Vagina (tissue), 2 donors: Measurements from ENCODE around the gene ARHGEF16. TPM values are rescaled to one million over a fixed set of nuclear protein-coding genes. Genes with fewer than 3 reads are reported as not detected.

Source experiments
- DNase-seq, 2 donors: peaks; one replicate each; pipeline ENCODE4 v3.0.0-alpha.2; 2017; ENCODE audit errors: extremely low spot score in 2 of 2
- H3K27ac ChIP-seq: fragments of 200-600 bp; sonication (generic); one replicate; pipeline ENCODE4 v1.5.1; 2019
- H3K27me3 ChIP-seq: fragments of 200-600 bp; sonication (generic); one replicate; pipeline ENCODE4 v1.5.1; 2019
- H3K36me3 ChIP-seq, 2 donors: fragments of 200-600 bp; sonication (generic); one replicate each; pipeline ENCODE4 v1.5.1; 2017 to 2019
- H3K4me1 ChIP-seq: fragments of 200-600 bp; sonication (generic); one replicate; pipeline ENCODE4 v1.5.1; 2019
- H3K4me3 ChIP-seq, 2 donors: fragments of 200-600 bp; sonication (generic); 1 replicate in 1 of 2; 2 replicates in 1 of 2; pipeline ENCODE4 v1.5.1; 2016 to 2019
- H3K9me3 ChIP-seq: fragments of 200-600 bp; sonication (generic); one replicate; pipeline ENCODE4 v1.5.1; 2019
- POLR2A ChIP-seq, 2 donors: fragments of 450-650 bp; IDR thresholded peaks; one replicate each; pipeline ENCODE4 v1.6.1; 2017; ENCODE audit warnings: antibody characterized with exemption in 2 of 2, mild to moderate bottlenecking in 2 of 2, moderate library complexity in 2 of 2
- POLR2AphosphoS5 ChIP-seq, 2 donors: sonication (generic); formaldehyde crosslinking; IDR thresholded peaks; one replicate each; pipeline ENCODE4 v1.9.0; 2017; ENCODE audit warnings: antibody characterized with exemption in 2 of 2, mild to moderate bottlenecking in 2 of 2, low read depth in 1 of 2; ENCODE audit not compliant: insufficient read depth in 1 of 2
- intact Hi-C: fragments of 100-400 bp; cut with DNase I; formaldehyde crosslinking; loops from one replicate; pipeline ENCODE4 v1.15.1; 2023
- total RNA-seq: library from RNA; depleted of rRNA; stranded (reverse); fragments of >200 nt; gene quantifications from one replicate; pipeline ENCODE4 v1.2.3, GENCODE V29; 2016
- TF ChIP-seq, protein P1 (sequence below), 3 experiments: fragments of 450-650 bp in 2 of 3; fragments of 200-600 bp in 1 of 3; sonication (generic) in 1 of 3; IDR thresholded peaks; one replicate each; pipeline ENCODE4 v1.5.1; 2017 to 2019; ENCODE audit warnings: antibody characterized with exemption in 3 of 3, mild to moderate bottlenecking in 2 of 3, moderate library complexity in 2 of 3

The ARHGEF16 gene
- total RNA-seq, 1 donor from 2014 or later: 6.4 TPM

GRCh38 chr1:3429320-3429719 lies 25.1 kb upstream of the ARHGEF16 start:
- no peak overlapping the region for H3K27ac ChIP-seq
- no peaks in the 10 kb centered on the region for H3K36me3 ChIP-seq
- no peaks in the 10 kb centered on the region for H3K27me3 ChIP-seq
- TF ChIP-seq POLR2AphosphoS5 (IDR thresholded peaks at IDR 0.05; ENCODE audit: insufficient read depth in 1 of 2, low read depth in 1 of 2): no peak
- TF ChIP-seq, protein P1, sequence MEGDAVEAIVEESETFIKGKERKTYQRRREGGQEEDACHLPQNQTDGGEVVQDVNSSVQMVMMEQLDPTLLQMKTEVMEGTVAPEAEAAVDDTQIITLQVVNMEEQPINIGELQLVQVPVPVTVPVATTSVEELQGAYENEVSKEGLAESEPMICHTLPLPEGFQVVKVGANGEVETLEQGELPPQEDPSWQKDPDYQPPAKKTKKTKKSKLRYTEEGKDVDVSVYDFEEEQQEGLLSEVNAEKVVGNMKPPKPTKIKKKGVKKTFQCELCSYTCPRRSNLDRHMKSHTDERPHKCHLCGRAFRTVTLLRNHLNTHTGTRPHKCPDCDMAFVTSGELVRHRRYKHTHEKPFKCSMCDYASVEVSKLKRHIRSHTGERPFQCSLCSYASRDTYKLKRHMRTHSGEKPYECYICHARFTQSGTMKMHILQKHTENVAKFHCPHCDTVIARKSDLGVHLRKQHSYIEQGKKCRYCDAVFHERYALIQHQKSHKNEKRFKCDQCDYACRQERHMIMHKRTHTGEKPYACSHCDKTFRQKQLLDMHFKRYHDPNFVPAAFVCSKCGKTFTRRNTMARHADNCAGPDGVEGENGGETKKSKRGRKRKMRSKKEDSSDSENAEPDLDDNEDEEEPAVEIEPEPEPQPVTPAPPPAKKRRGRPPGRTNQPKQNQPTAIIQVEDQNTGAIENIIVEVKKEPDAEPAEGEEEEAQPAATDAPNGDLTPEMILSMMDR (IDR thresholded peaks at IDR 0.05): no peak
- no peak for TF ChIP-seq POLR2A (IDR thresholded peaks at IDR 0.05)
- no peaks in the 10 kb centered on the region for H3K4me1 ChIP-seq
- no peak for DNase-seq
- H3K9me3 ChIP-seq: no peaks in the 10 kb centered on the region
- no peak overlapping the region for H3K4me3 ChIP-seq
- intact Hi-C loops: loop anchor here (5.0 kb wide), 1 partner anchor 417 kb away; no protein-coding TSS in a partner anchor

GRCh38 chr1:3429766-3430165 lies 24.7 kb upstream of the ARHGEF16 start:
- Histone ChIP-seq H3K27me3 (no peaks in the 10 kb centered on the region), H3K36me3 (no peaks in the 10 kb centered on the region), H3K9me3 (no peaks in the 10 kb centered on the region), H3K4me1 (no peaks in the 10 kb centered on the region), H3K27ac (no peak overlapping the region), H3K4me3 (no peak overlapping the region)
- no peak for DNase-seq
- TF ChIP-seq, protein P1 (IDR thresholded peaks at IDR 0.05): no peak
- TF ChIP-seq POLR2A (IDR thresholded peaks at IDR 0.05): no peak
- no peak for TF ChIP-seq POLR2AphosphoS5 (IDR thresholded peaks at IDR 0.05; ENCODE audit: insufficient read depth in 1 of 2, low read depth in 1 of 2)
- intact Hi-C loops: loop anchor here (5.0 kb wide), 1 partner anchor 417 kb away; no protein-coding TSS in a partner anchor

DNA sequence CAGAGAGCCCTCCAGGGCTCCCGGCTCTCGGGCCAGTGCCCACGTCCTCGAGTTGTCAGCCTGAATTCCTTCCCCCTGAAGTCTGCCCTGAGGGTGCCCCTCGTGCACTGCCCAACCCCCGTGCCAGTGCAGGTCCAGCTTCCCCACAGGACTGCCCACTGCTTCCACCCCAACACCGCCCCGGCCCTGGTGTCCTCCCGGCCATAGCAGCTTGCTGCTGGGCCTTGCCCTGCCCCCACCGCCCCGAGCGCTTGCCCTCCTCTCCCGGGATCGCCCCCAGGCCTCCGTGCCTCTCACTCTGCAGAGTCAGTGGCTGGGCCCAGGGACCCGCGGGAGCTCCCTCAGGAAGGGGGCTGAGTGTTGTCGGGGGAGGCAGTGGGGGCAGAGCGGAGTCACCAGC lies 24.1 kb upstream of the ARHGEF16 start:
- Histone ChIP-seq H3K36me3 (no peaks in the 10 kb centered on the region), H3K9me3 (no peaks in the 10 kb centered on the region), H3K4me1 (no peaks in the 10 kb centered on the region), H3K27me3 (no peaks in the 10 kb centered on the region), H3K4me3 (no peak overlapping the region), H3K27ac (no peak overlapping the region)
- DNase-seq: no peak
- intact Hi-C loops: no loop called here
- TF ChIP-seq, protein P1 (IDR thresholded peaks at IDR 0.05): no peak
- TF ChIP-seq POLR2A (IDR thresholded peaks at IDR 0.05) (no peak), POLR2AphosphoS5 (IDR thresholded peaks at IDR 0.05; ENCODE audit: insufficient read depth in 1 of 2, low read depth in 1 of 2) (no peak)

DNA sequence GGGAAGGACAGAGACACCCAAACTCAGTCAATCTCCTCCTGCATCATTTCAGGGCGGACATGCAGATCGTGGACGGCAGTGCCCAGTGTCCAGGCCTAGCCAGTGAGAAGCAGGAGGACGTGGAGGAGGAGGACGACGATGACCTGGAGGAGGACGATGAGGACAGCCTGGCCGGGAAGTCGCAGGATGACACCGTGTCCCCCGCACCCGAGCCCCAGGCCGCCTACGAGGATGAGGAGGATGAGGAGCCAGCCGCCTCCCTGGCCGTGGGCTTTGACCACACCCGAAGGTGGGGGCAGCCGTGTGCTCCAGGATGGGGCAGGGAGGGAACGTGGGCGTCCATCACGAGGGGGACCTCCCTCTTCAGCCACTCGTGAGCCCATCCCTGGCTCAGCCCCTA lies 23.6 kb upstream of the ARHGEF16 start:
- Histone ChIP-seq H3K27me3 (no peaks in the 10 kb centered on the region), H3K36me3 (no peaks in the 10 kb centered on the region), H3K27ac (no peak overlapping the region), H3K4me3 (no peak overlapping the region), H3K9me3 (no peaks in the 10 kb centered on the region), H3K4me1 (no peaks in the 10 kb centered on the region)
- intact Hi-C loops: no loop called here
- TF ChIP-seq POLR2AphosphoS5 (IDR thresholded peaks at IDR 0.05; ENCODE audit: insufficient read depth in 1 of 2, low read depth in 1 of 2) (no peak), POLR2A (IDR thresholded peaks at IDR 0.05) (no peak)
- TF ChIP-seq, protein P1 (IDR thresholded peaks at IDR 0.05): no peak
- no peak for DNase-seq

- no peak for DNase-seq
- Histone ChIP-seq H3K36me3 (no peaks in the 10 kb centered on the region), H3K4me3 (no peak overlapping the region), H3K4me1 (no peaks in the 10 kb centered on the region), H3K27ac (no peak overlapping the region), H3K9me3 (no peaks in the 10 kb centered on the region), H3K27me3 (no peaks in the 10 kb centered on the region)
- TF ChIP-seq POLR2AphosphoS5 (IDR thresholded peaks at IDR 0.05; ENCODE audit: insufficient read depth in 1 of 2, low read depth in 1 of 2): no peak
- TF ChIP-seq, protein P1 (IDR thresholded peaks at IDR 0.05): no peak
- no peak for TF ChIP-seq POLR2A (IDR thresholded peaks at IDR 0.05)
- intact Hi-C loops: no loop called here
Observed at GRCh38 chr1:3431266-3431665, 23.2 kb upstream of the ARHGEF16 start.
